ENCODE data around the gene PLA2G2C.

PLA2G2C gene

GRCh38 chr1:20168564-20169491 lies 17.5 kb downstream of the PLA2G2C start:
- DNase-seq: peak in 30 of 42 donors; percentile 19 to 84 (median 55)
- intact Hi-C loops (cut with DNase I): no loop called here

DNA sequence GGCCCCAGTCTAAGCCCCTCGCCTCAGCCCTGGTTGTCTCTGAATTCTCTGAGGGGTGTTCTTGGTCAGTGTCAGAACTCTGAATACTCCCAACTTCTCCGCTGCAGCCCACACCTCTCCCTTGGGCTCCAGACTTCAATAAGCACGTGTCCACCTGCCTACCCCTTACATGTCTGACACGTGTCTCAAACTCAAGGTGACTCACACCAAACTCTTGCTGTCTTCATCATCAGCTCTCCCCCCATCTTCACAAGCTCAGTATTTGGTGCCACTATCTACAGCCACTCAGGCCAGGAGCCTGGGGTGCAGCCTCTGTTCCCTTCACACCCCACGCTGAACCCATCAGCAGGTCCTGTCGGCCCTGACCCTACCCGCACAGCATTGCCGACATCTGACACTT lies 19.2 kb downstream of the PLA2G2C start:
- intact Hi-C loops (cut with DNase I): no loop called here
- no peak for DNase-seq

- DNase-seq: peak in 2 of 42 donors; percentile 12 to 26
- intact Hi-C loops (cut with DNase I): no loop called here
These were observed 20.3 kb downstream of the PLA2G2C start for GRCh38 chr1:20166051-20166450.

DNA sequence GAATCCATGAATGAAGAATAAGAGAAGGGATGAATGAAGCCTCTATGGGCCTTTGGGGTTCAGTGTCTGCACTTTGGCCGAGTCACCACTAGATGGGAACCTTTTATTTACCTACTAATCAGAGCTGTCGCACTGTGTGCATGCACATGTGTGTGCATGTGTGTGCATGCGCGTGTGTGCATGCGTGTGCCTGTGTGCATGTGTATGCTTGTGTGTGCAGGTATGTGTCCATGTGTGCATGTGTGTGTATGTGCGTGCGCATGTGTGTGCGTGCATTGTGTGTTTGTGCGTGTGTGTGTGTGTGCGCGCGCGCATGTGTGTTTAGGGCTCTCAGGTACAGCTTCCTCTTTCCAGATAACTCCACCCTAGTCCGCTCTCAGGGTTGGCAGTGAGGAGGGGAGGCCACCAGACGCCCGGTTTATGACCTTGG lies 20.8 kb downstream of the PLA2G2C start:
- intact Hi-C loops (cut with DNase I): no loop called here
- no peak for DNase-seq

- intact Hi-C loops (cut with DNase I): no loop called here
- DNase-seq: peak in 25 of 42 donors; percentile 8 to 59 (median 40)
These were observed 21.6 kb downstream of the PLA2G2C start for GRCh38 chr1:20164694-20165202.

- DNase-seq: no peak
These were observed 26.3 kb downstream of the PLA2G2C start for GRCh38 chr1:20160034-20160433.

GRCh38 chr1:20158358-20159070 lies 27.8 kb downstream of the PLA2G2C start:
- DNase-seq: peak in 1 of 42 donors; percentile 39
- intact Hi-C loops (cut with DNase I): no loop called here

More at GRCh38 chr1:20160034-20160433, 26.3 kb downstream of the PLA2G2C start:
- intact Hi-C loops (cut with DNase I): no loop called here

- DNase-seq: peak in 1 of 42 donors; percentile 16
- intact Hi-C loops (cut with DNase I): loop anchor here (5.0 kb wide), 1 partner anchor 237 kb away; no protein-coding TSS in a partner anchor
These were observed 32.0 kb downstream of the PLA2G2C start for GRCh38 chr1:20154301-20154831.

- intact Hi-C loops (cut with DNase I): loop anchor here (5.0 kb wide), 1 partner anchor 236 kb away; no protein-coding TSS in a partner anchor
- peak in 37 of 42 donors; percentile 14 to 77 (median 52) for DNase-seq
These were observed 33.3 kb downstream of the PLA2G2C start for GRCh38 chr1:20153000-20153418.

DNA sequence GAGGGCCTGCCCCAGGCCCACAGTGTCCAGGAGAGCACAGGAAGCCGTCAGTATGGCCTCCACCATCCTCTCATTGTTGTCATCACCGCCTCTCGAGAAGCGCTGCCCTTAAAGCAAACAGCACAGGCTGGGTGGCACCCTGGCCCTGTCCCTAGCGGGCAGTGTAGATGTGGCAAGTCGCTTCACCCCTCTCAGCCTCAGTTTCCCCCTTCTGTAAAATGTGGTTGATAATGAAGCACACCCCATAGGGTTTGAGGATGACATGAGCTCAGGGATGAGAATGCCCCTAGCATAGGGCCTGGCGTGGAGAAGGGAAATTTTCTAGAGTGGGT lies 33.8 kb downstream of the PLA2G2C start:
- intact Hi-C loops (cut with DNase I): loop anchor here (5.0 kb wide), 1 partner anchor 235 kb away; no protein-coding TSS in a partner anchor

GRCh38 chr1:20151906-20152598 lies 34.3 kb downstream of the PLA2G2C start:
- intact Hi-C loops (cut with DNase I): loop anchor here (5.0 kb wide), 1 partner anchor 235 kb away; no protein-coding TSS in a partner anchor
- DNase-seq: peak; percentile 73 to 93 (median 84)

More for the DNA sequence above, 33.8 kb downstream of the PLA2G2C start:
- DNase-seq: no peak

- intact Hi-C loops (cut with DNase I): loop anchor here (5.0 kb wide), 1 partner anchor 234 kb away; no protein-coding TSS in a partner anchor
- DNase-seq: peak in 1 of 42 donors; percentile 2
These were observed 35.3 kb downstream of the PLA2G2C start for GRCh38 chr1:20150969-20151368.

GRCh38 chr1:20150326-20150705 lies 36.0 kb downstream of the PLA2G2C start:
- intact Hi-C loops (cut with DNase I): loop anchor here (5.0 kb wide), 1 partner anchor 233 kb away; no protein-coding TSS in a partner anchor
- DNase-seq: peak in 2 of 42 donors; percentile 0 to 14

DNA sequence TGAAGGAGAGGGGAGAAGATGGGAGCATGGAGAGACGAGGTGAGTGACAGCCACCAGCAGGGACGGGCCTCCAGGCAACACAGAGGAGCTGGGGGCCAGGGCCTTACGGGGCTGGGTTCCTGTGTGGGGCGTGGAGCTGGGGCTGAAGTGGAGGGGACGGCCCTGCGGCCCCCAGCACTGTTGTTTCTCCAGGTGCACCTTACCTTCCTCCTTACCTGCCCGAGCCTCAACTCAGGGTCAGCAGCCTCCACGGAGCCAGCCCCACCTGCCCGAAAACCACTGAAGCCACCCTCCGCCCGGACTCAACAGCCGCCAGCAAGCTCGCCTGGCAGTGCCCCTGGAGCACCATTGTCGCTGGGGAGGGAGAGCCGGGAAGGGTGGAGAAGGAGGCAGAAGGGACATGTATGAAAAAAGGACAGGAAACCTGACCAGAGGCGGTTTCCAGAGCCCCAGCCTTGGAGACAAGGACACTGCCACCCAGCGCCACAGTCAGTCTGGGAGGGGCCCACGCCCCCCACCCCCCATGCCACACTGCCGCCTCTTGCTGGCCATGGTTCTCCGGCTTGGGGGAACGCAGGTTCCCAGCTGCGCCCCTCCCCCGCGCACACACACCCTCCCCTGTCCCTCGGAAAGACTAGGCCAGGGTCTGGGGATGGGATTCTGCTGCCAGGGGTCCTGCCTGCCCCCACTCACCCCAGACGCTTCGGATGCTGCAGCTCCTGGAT lies 36.6 kb downstream of the PLA2G2C start:
- intact Hi-C loops (cut with DNase I): loop anchor here (5.0 kb wide), 1 partner anchor 232 kb away; no protein-coding TSS in a partner anchor
- peak in 2 of 42 donors; percentile 2 to 9 for DNase-seq

GRCh38 chr1:20148571-20149500 lies 37.5 kb downstream of the PLA2G2C start:
- peak in 2 of 42 donors; percentile 0 to 5 for DNase-seq
- intact Hi-C loops (cut with DNase I): no loop called here

DNA sequence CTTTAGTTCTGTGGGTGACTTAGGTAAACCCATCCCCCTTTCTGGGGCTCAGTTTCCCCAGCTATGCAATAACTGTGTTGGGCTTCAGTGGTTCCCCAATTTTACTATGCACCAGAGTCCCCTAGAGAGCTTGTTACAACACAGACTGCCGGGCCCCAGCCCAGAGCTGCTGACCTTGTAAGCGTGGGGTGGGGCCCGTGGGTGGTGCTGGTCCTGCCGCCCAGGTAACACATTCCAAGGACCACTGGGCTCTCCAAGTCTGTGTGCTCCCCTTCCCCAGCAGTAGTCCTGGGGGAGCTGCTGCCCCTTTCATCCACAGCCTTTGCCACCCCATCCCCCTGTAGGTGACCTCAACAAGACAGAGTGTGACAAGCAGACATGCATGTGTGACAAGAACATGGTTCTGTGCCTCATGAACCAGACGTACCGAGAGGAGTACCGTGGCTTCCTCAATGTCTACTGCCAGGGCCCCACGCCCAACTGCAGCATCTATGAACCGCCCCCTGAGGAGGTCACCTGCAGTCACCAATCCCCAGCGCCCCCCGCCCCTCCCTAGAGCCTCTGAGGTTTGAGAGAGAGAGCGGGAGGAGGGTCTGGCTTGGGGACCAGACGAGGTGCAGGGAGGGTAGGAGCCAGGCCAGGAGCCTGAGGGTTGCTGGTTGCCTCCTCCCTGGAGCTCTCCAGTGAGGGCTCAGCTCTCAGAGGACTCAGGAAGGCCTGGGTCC lies 38.3 kb downstream of the PLA2G2C start:
- intact Hi-C loops (cut with DNase I): no loop called here

More for the DNA sequence above, 38.3 kb downstream of the PLA2G2C start:
- no peak for DNase-seq

All from head of caudate nucleus (tissue), 42 donors.